ENCODE data around the gene ADAT2.

Gene ADAT2

GRCh38 chr6:143406673-143407072 is 43.8 kb downstream of the ADAT2 start:
- no peak overlapping the region for H3K14ac ChIP-seq (ENCODE audit: low read length)

DNA sequence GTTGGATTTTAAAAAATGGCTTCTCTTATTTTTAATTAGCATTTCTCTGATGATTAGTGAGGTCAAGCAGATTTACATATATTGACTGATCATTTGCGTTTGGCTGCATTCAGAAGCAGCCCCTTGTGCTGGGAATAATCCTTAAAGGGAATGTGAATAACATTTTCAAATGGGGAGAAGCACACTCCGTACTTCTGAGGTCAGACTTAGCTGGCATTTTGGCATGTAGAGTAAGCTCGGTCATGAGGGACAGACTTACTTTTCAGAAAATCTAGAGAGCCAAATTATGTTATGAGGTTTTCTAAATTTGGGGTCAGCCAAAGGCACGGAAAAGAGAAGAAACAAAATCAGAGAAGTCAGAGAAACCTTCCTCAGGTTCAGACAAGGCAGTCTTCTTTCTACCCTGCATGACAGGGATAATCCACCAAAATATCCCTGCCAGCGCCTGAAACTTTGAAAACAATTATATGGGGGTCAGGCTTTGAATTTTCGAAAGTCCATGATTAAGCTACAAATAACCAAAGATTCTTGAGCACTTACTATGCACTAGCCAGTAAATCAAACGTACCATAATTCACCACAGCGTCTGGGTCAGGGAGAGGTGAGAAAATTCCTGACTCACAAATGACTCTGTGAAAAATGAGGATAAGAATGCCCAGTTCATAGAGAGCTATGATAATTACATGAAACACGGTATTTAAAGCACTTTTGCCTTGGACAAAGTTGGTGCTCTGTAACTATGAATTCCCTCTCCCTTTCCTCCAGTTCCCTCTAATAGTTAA is 44.9 kb downstream of the ADAT2 start:
- Histone ChIP-seq H2AK5ac (ENCODE audit: low read depth, low read length) (no peak overlapping the region), H2BK12ac (ENCODE audit: low read length) (no peak overlapping the region), H4K91ac (ENCODE audit: low read depth, low read length, poor library complexity) (no peak overlapping the region), H3K36me3 (replicated peaks in 1 of 2; ENCODE audit: control insufficient read depth in 2 of 2, insufficient read depth in 2 of 2, low read length in 2 of 2) (no peaks in the 10 kb centered on the region), H3K27me3 (ENCODE audit: control insufficient read depth in 3 of 3, insufficient read depth in 3 of 3, low read depth in 1 of 3, low read length in 3 of 3) (no peaks in the 10 kb centered on the region), H2BK120ac (ENCODE audit: low read depth, low read length) (no peak overlapping the region), H4K8ac (ENCODE audit: low read depth, low read length) (no peak overlapping the region), H2BK5ac (ENCODE audit: low read length) (no peak overlapping the region), H2AFZ (ENCODE audit: low read length) (no peak overlapping the region), H3K79me1 (ENCODE audit: low read depth, low read length) (no peaks in the 10 kb centered on the region), H3K27ac (replicated peaks; ENCODE audit: low read length) (no peak overlapping the region), H2BK15ac (ENCODE audit: low read length) (no peak overlapping the region), H3K4ac (ENCODE audit: low read length) (no peak overlapping the region), H3K14ac (ENCODE audit: low read length) (no peak overlapping the region), H3K18ac (ENCODE audit: low read length) (no peak overlapping the region), H3K4me1 (ENCODE audit: control insufficient read depth in 2 of 2, insufficient read depth in 1 of 2, low read depth in 1 of 2, low read length in 2 of 2) (peaks cover 0 to 2% of the 10 kb centered on the region in 2 donors), H3K9me3 (replicated peaks in 1 of 2; ENCODE audit: control insufficient read depth in 2 of 2, insufficient read depth in 1 of 2, low read depth in 1 of 2, low read length in 2 of 2) (no peaks in the 10 kb centered on the region), H3K23ac (ENCODE audit: low read depth, low read length, poor library complexity) (no peak overlapping the region), H3K9ac (ENCODE audit: low read depth, low read length, poor library complexity) (no peak overlapping the region), H3K4me2 (ENCODE audit: insufficient read depth, low read length, poor library complexity, severe bottlenecking) (no peak overlapping the region), H3K4me3 (ENCODE audit: low read length in 2 of 2) (no peak overlapping the region)
- DNase-seq (ENCODE audit: low spot score), result no peak
- no CpG with 5 or more reads among the region's 9 CpGs for WGBS, 2 donors (ENCODE audit: extremely low coverage in 2 of 2, insufficient read length in 2 of 2, insufficient replicate concordance in 1 of 2)

More at GRCh38 chr6:143406673-143407072, 43.8 kb downstream of the ADAT2 start:
- no CpG with 5 or more reads among the region's 3 CpGs for WGBS, 2 donors (ENCODE audit: extremely low coverage in 2 of 2, insufficient read length in 2 of 2, insufficient replicate concordance in 1 of 2)
- Histone ChIP-seq H3K4ac (ENCODE audit: low read length) (no peak overlapping the region), H2BK5ac (ENCODE audit: low read length) (no peak overlapping the region), H3K9ac (ENCODE audit: low read depth, low read length, poor library complexity) (no peak overlapping the region), H2BK12ac (ENCODE audit: low read length) (no peak overlapping the region), H2BK120ac (ENCODE audit: low read depth, low read length) (no peak overlapping the region), H3K9me3 (replicated peaks in 1 of 2; ENCODE audit: control insufficient read depth in 2 of 2, insufficient read depth in 1 of 2, low read depth in 1 of 2, low read length in 2 of 2) (no peaks in the 10 kb centered on the region), H2AFZ (ENCODE audit: low read length) (no peak overlapping the region), H3K18ac (ENCODE audit: low read length) (no peak overlapping the region), H3K23ac (ENCODE audit: low read depth, low read length, poor library complexity) (no peak overlapping the region), H3K4me2 (ENCODE audit: insufficient read depth, low read length, poor library complexity, severe bottlenecking) (no peak overlapping the region), H2BK15ac (ENCODE audit: low read length) (no peak overlapping the region), H4K8ac (ENCODE audit: low read depth, low read length) (no peak overlapping the region), H4K91ac (ENCODE audit: low read depth, low read length, poor library complexity) (no peak overlapping the region), H3K27me3 (ENCODE audit: control insufficient read depth in 3 of 3, insufficient read depth in 3 of 3, low read depth in 1 of 3, low read length in 3 of 3) (no peaks in the 10 kb centered on the region), H2AK5ac (ENCODE audit: low read depth, low read length) (no peak overlapping the region), H3K79me1 (ENCODE audit: low read depth, low read length) (no peaks in the 10 kb centered on the region), H3K4me1 (ENCODE audit: control insufficient read depth in 2 of 2, insufficient read depth in 1 of 2, low read depth in 1 of 2, low read length in 2 of 2) (peaks cover 0 to 2% of the 10 kb centered on the region in 2 donors), H3K36me3 (replicated peaks in 1 of 2; ENCODE audit: control insufficient read depth in 2 of 2, insufficient read depth in 2 of 2, low read length in 2 of 2) (no peaks in the 10 kb centered on the region), H3K27ac (replicated peaks; ENCODE audit: low read length) (no peak overlapping the region), H3K4me3 (ENCODE audit: low read length in 2 of 2) (no peak overlapping the region)
- DNase-seq (ENCODE audit: low spot score), result no peak

DNA sequence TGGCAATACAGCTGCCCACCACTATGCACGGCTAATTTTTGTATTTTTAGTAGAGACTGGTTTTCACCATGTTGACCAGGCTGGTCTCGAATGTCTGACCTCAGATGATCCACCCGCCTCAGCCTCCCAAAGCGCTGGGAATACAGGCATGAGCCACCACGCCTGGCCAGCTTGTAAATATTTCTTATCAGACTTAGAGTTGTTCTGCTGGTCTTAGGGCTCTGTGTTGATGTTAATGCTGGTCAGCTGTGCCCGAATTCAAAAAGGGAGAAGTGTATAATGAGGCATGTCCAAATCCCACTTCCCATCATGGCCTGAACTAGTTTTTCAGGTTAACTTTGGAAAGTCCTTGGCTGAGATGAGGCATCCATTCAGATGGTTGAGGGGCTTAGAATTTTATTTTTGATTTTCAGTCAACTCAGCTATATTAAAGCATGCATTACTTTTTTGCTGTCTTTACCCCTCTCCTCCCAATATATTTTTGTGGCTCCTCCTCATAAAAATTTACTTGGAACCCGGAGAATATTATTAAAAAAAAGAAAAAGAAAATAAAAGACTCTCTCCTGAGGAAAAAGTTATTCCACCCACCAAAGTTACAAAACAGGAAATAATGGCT is 47.7 kb downstream of the ADAT2 start:
- H2AFZ ChIP-seq (ENCODE audit: low read length), result no peak overlapping the region
- H3K4me2 ChIP-seq (ENCODE audit: insufficient read depth, low read length, poor library complexity, severe bottlenecking), result no peak overlapping the region
- WGBS, 2 donors (ENCODE audit: extremely low coverage in 2 of 2, insufficient read length in 2 of 2, insufficient replicate concordance in 1 of 2), result no CpG with 5 or more reads among the region's 7 CpGs
- H3K4me3 ChIP-seq (ENCODE audit: low read length in 2 of 2), result no peak overlapping the region
- no peak overlapping the region for H3K18ac ChIP-seq (ENCODE audit: low read length)
- H3K23ac ChIP-seq (ENCODE audit: low read depth, low read length, poor library complexity), result no peak overlapping the region
- no peak overlapping the region for H2BK15ac ChIP-seq (ENCODE audit: low read length)
- no peak overlapping the region for H4K8ac ChIP-seq (ENCODE audit: low read depth, low read length)
- H4K91ac ChIP-seq (ENCODE audit: low read depth, low read length, poor library complexity), result no peak overlapping the region
- H3K9ac ChIP-seq (ENCODE audit: low read depth, low read length, poor library complexity), result no peak overlapping the region
- H3K9me3 ChIP-seq (replicated peaks in 1 of 2; ENCODE audit: control insufficient read depth in 2 of 2, insufficient read depth in 1 of 2, low read depth in 1 of 2, low read length in 2 of 2), result no peaks in the 10 kb centered on the region
- H2BK12ac ChIP-seq (ENCODE audit: low read length), result no peak overlapping the region
- H3K14ac ChIP-seq (ENCODE audit: low read length), result no peak overlapping the region
- no peak for DNase-seq (ENCODE audit: low spot score)
- no peak overlapping the region for H2BK120ac ChIP-seq (ENCODE audit: low read depth, low read length)
- H3K27me3 ChIP-seq (ENCODE audit: control insufficient read depth in 3 of 3, insufficient read depth in 3 of 3, low read depth in 1 of 3, low read length in 3 of 3), result no peaks in the 10 kb centered on the region
- no peak overlapping the region for H3K27ac ChIP-seq (replicated peaks; ENCODE audit: low read length)
- H3K4me1 ChIP-seq (ENCODE audit: control insufficient read depth in 2 of 2, insufficient read depth in 1 of 2, low read depth in 1 of 2, low read length in 2 of 2), result peaks cover 2 to 5% of the 10 kb centered on the region in 2 donors
- no peaks in the 10 kb centered on the region for H3K79me1 ChIP-seq (ENCODE audit: low read depth, low read length)
- no peak overlapping the region for H3K4ac ChIP-seq (ENCODE audit: low read length)
- H3K36me3 ChIP-seq (replicated peaks in 1 of 2; ENCODE audit: control insufficient read depth in 2 of 2, insufficient read depth in 2 of 2, low read length in 2 of 2), result no peaks in the 10 kb centered on the region
- H2AK5ac ChIP-seq (ENCODE audit: low read depth, low read length), result no peak overlapping the region
- no peak overlapping the region for H2BK5ac ChIP-seq (ENCODE audit: low read length)

- Histone ChIP-seq H2BK120ac (ENCODE audit: low read depth, low read length) (no peak overlapping the region), H3K4me1 (ENCODE audit: control insufficient read depth in 2 of 2, insufficient read depth in 1 of 2, low read depth in 1 of 2, low read length in 2 of 2) (peaks cover 11 to 15% of the 10 kb centered on the region in 2 donors), H3K4me2 (ENCODE audit: insufficient read depth, low read length, poor library complexity, severe bottlenecking) (no peak overlapping the region), H3K9me3 (replicated peaks in 1 of 2; ENCODE audit: control insufficient read depth in 2 of 2, insufficient read depth in 1 of 2, low read depth in 1 of 2, low read length in 2 of 2) (no peaks in the 10 kb centered on the region), H2AK5ac (ENCODE audit: low read depth, low read length) (no peak overlapping the region), H2AFZ (ENCODE audit: low read length) (peak overlapping the region; percentile 57), H2BK5ac (ENCODE audit: low read length) (no peak overlapping the region), H3K18ac (ENCODE audit: low read length) (no peak overlapping the region), H3K4ac (ENCODE audit: low read length) (no peak overlapping the region), H3K27me3 (ENCODE audit: control insufficient read depth in 3 of 3, insufficient read depth in 3 of 3, low read depth in 1 of 3, low read length in 3 of 3) (no peaks in the 10 kb centered on the region), H4K91ac (ENCODE audit: low read depth, low read length, poor library complexity) (no peak overlapping the region), H3K23ac (ENCODE audit: low read depth, low read length, poor library complexity) (no peak overlapping the region), H3K27ac (replicated peaks; ENCODE audit: low read length) (no peak overlapping the region), H3K14ac (ENCODE audit: low read length) (no peak overlapping the region), H3K36me3 (replicated peaks in 1 of 2; ENCODE audit: control insufficient read depth in 2 of 2, insufficient read depth in 2 of 2, low read length in 2 of 2) (no peaks in the 10 kb centered on the region), H4K8ac (ENCODE audit: low read depth, low read length) (no peak overlapping the region), H3K4me3 (ENCODE audit: low read length in 2 of 2) (no peak overlapping the region), H3K79me1 (ENCODE audit: low read depth, low read length) (no peaks in the 10 kb centered on the region), H2BK12ac (ENCODE audit: low read length) (no peak overlapping the region), H2BK15ac (ENCODE audit: low read length) (no peak overlapping the region), H3K9ac (ENCODE audit: low read depth, low read length, poor library complexity) (no peak overlapping the region)
- WGBS, 2 donors (ENCODE audit: extremely low coverage in 2 of 2, insufficient read length in 2 of 2, insufficient replicate concordance in 1 of 2), result no CpG with 5 or more reads among the region's 5 CpGs
- no peak for DNase-seq (ENCODE audit: low spot score)
Observed at GRCh38 chr6:143401636-143402370, 48.7 kb downstream of the ADAT2 start.

Data from neuronal stem cell (in vitro differentiated cells).